DMS 273 (cell line): Measurements from ENCODE around the gene CASKIN2.

Experiments used
- DNase-seq: peaks from one replicate; lab custom pipeline; 2025; ENCODE audit not compliant: unreplicated experiment; lab: John Stamatoyannopoulos, UW

Gene CASKIN2

DNA sequence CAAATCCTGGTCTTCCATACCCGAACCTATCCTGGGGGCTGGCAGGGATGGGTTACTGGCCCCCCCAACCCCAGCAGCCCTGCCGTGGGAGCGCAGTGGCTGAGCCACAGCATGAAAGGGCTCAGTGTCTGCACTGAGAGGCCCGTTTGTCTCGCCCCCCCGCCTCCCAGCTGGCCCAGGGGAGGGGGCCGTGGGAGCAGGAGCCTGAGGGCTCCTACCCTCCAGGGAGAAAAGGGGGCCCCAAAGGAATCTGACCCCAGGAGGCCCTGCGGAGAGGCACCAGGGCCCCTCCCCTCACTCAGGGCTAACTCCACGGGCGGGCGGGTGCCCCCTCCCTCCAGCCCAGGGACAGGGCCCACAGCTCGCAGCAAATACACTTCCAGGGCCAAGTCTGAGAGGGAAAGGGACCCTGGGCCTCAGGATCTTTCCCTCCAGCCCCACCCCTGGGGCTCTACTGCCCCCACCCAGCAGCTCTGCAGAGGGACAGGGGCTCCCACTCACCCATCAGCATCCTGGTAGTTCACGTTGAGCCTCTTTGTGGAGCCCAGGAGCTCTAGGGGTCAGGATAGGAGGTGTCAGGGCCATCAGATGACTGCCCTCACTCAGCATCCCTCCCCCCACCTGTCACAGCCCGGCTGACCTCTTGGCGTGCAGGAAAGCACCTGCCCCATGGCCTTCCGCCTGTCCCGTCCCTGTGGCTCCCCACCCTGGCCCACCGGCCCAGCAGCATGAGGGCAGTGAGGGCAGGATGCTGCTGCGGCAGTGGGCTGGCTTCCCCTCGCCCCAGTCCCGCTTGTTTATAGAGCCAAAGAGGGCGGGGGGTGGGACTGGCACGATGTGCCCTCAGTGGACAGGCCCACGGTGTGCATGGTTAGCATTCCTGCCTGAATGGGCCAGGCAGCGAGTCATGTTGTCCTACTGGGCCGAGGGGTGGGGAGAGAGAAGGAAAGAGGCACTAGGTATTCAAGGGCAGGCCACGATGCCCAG, 7.3 kb downstream of the CASKIN2 start:
- DNase-seq: no peak

DNA sequence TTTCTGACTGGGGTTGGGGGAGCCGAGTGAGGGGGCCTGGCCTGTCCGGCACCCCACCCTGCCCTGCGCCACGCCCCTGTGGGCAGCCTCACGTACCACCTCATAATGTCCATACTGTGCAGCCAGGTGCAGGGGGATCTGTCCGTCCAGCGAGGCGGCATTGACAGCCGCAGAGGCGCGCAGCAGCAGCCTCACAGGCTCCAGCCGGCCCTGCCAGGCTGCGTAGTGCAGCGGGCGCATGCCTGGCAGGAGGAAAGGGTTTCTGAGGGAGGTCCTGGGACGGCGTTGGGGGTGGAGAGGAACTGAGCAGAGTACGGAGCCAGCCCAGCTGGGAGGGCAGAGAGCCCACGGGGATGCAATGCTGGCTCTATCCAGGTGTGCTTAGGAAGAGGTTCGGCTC, 8.4 kb downstream of the CASKIN2 start:
- no peak for DNase-seq

DNA sequence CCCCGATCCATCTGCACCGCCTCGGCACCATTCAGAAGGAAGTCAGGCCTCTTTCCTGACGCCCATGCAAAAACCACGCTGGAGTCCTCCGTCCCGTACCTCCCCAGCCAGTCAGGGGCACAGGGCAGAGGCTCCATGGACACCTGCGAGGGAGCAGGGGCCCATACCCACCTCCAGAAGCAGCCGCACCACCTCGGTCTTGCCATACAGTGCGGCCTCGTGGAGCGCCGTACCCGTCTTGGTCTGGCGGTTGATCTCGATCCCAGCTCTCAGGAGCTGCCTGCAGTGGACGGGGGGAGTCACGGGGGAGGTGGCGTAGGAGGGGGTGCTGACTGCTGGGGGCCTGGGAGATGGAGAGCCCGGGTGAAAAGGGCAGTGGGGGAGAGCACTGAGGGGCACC, 9.2 kb downstream of the CASKIN2 start:
- no peak for DNase-seq

DNA sequence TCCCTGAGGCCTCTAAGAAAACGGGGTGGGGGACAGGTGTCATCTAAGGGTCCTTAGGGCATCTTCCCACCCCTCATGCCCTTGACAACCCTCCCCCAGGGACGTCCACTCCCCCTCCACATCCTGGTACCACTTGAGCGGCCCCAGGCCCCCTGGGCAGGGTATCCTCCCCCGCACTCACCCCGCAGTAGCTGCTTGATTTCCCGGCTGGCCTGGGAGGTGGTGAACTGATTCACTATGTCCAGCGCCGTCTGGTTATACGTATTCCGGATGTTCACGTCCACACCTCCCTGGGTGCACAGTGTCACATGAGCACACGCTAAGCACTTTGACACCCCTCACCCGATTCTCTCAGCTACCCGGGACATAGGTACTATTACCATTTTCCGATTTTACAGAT, 9.7 kb downstream of the CASKIN2 start:
- no peak for DNase-seq

DNA sequence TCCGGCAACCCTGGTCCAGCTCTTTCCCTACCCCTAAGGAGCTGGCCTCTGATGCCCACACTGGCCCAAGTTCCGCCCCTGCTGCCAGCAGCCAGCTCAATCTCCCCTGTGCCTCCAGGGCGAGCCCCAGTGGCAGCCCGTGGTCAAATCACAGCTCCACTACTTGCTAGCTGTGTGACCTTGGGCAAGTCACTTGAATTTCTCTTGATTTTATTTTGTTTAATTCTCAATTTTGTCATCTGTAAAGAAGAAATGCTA, 10.3 kb downstream of the CASKIN2 start:
- no peak for DNase-seq

DNA sequence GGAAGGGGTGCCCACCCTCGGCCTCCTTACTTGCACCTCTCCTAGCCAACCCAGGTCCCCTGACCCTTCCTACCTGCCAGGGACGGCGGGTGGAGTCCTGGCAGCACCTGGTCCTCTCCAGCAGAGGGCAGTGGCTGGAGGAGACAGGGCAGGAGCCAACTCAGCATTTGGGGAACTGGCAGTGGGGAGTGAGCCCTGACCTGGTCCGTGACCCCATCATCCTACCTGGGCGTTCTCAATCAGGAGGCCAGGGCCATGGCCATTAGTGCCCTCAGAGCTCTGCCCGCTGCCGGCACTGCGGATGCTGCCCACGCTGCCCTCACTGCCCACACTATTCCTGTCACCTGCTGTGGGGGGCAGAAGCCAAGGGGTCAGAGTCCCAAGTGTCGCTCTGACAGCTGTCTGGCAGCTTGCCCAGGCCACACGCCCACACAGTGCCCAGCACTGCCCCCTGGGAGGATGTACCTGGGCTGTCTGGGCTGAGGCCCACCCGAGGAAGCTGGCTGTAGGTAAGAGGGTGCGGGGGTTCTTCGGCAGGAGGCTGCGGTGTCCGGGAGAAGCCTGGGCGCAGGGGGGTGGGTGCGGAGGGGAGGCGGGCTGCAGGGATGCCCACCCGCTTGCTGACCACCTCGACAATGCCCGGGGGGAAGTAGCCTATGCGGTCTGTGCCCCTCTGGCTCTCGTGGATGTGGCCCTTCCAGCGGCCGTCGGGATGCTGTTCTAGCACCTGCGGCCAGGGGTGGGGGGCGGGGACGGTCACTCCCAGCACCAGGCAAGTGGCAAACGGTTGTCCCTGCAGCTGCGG, 10.8 kb downstream of the CASKIN2 start:
- DNase-seq: peak; percentile 48

DNA sequence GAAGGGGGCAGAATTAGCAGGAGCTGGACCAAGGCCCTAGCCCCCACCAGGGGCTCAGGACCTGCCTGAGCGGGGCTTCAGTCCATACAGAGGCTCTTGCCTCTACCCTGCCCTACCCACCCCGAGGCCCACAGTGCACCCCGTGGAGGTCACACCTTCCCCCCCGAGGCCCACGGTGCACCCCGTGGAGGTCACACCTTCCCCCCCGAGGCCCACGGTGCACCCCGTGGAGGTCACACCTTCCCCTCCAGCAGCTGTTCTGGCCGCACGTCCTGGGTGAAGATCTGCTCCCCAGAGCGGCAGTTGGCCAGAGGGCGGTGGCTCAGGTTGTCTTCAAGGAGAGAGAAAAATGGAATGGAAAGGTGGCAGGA, 11.4 kb downstream of the CASKIN2 start:
- DNase-seq: no peak

DNA sequence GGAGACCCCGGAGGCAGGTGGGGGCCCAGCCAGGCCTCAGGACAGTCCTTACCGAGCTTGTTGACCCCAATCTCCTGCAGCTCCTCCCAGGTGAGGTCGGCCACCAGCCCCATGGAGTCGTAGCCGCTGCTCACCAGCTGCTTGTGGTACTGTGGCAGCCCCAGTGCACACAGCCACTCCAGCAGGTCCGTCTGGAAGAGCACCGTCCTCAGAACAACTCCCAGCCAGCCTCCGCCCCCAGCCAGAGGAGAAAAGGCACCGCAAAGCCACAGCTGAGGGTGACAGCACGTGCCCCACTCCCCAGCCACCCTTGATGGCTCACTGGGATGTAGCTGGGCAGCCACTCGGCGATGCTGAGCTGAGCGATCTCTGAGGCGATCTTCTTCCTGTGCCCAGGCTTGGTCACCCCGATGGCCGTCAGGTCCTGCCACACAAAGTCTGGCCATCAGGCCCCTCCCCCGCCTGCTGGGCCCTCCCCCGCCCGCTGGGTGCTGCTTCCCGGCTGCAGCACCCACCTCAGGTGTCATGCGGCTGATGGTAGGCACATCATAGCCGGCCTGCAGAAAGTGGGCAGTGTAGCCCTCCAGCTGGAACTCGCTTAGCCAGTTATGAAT, 11.9 kb downstream of the CASKIN2 start:
- DNase-seq: no peak

DNA sequence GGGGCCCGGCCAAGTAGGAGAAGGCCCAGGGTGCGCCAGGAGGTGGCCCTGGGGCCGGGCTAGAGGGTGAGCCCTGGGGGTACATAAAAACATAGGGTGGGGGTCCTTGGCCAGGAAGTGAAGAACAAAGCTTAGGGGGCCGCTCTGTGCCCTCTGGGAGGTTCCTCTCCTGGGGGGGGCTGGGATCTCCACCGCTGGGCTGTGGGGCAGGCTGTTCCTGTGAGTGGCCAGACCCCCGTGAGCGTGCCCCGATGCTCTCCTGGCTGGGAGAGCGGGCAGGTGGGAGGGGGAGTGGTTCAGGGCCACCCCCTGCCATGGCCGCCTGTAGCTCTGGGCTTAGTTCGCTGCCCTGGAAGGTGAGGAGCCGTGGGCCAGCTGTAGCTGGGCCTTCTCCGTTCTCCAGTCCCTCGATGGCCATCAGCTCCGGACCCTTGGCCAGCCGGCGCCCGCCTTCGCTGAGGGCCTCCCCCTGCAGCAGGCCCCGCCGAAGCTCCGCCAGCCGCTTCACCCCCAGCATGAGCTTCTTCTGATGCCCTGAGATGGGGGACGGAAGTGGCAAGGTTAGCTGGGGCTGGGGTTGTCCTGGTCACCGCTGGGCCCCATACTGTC, 12.5 kb downstream of the CASKIN2 start:
- DNase-seq: no peak

DNA sequence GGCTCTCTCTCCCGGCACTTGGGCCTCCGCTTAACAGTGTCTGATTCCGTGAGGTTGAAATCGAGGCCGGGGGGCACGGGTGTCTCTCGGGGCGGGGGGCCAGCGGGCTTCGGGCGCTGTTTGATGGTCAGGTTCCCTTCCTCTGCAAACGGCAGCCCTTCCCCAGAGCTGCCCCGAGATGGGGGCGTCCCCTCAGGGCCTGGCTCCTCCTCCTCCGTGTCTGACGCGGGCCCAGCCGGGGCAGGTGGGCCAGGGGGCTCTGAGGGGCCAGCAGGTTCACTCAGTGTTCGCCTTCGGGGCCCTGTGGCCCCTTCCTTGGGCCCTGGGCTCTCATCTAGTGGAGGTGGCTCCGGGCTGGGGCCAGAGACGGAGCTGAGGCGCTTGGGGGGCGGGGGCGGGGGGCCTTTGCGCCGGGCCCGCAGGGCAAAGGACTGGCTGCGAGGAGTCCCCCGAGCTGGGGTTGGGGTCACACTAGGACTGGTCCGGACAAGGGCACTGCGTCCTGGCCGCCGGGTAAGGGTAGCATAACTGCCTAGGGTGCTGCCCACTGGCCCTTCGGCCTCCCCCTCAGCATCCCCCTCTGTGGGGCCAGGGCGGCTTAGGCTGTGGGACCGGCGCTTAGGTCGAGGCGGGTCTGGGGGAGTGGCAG, 13.1 kb downstream of the CASKIN2 start:
- no peak for DNase-seq

DNA sequence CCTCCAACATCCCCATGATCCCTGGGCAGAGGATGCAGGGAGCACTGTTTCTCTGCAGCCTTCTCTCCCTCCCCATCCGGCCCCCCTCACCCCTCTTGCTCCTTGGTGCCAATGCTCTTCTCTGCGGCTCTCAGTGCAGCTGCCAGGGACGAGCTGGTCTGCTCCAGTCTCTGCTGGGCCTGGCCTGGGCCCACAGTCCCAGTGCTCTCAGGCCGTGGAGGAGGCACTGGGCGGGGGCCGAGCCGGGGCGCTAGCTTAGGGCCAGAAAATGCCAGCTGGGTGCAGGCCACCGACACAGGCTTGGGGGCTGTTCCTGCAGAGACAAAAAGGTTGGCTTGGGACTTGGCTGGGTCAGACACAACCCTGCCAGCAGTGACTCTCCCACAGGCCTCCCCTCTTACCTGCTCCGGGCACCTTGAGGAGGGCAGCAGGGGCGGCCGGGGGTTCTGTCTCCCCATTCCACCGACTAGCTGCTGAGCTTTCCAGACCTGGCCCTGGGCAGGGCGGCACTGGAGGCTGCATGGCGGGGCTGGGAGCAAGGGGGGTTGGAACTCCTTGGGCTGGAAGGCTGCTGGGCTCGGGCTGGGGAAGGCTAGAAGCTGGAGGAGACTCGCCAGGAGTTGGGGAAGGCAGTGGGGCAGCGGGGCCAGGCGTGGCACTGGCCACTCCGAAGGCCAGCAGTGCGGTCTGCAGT, 13.8 kb downstream of the CASKIN2 start:
- DNase-seq: no peak

DNA sequence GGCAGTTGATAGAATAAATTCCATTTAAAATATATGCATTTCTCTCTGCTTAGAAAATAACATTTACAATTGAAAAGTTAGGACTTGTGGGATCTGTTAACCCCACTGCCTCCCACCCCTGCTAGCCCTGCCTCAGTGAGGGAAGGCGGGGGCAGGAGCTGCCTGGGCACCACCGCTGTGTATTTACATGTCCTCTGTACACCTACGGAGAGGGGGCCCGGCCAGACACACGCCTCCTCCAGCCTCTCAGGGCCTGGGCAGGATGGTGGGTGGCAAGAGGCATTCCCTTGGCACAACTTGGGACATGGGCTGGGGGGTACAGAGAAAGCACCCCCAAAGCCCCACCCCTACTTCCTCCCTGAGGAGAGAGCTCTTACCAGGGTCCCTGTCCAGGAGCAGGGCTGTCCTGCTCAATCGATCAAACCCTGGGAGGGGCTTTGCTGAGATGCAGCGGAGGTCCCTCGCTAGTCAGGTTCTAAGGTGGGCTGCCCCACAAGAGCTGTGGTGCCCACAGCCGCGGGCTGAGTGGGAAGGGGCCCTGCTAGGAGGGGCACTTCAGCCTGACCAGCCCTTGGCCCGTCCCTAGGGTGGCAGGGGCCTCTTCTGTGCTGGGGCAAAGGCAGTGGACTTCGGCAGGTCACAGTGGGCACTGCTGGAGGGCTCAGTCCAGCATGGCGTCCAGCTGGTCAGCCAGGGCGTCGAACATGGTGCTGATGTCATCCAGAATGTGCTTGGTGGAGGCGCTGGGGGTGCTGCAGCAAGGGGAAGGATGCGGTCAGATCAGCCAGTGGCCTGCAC, 14.7 kb downstream of the CASKIN2 start:
- no peak for DNase-seq

DNA sequence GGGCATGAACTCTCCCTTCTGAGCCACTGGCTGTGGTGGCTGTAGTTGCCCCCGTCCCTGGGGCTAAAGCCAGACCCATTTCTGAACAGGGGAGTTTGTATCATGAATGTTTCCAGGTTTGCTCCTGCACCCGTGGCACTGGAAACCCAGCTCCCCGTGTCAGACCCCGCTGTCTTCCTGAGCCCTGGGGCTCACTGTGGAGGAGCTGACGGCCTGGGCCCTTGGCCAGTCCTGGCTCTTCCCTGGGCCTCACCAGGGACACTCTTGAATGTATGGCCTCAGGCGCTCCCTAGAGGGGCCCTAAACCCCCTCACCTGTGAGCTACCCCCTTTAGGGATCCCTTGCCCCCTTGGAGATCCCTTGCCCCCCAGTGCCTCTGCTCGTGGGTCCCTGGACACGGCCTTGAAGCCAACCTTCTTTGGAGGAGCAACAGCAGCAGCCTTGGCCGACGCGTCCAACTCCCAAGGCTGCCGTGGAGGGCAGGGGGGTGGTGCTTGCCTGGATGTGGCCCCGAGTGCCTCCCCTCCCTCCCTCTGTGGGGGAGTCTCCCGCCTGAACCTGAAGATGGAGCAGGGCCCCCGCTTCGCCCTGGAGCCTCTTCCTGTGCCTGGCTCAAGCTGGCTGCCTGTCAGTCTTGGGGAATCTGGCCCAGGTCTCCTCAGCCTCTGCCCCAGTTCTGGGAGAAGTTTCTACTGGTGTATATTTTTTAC, 15.9 kb downstream of the CASKIN2 start:
- no peak for DNase-seq

DNA sequence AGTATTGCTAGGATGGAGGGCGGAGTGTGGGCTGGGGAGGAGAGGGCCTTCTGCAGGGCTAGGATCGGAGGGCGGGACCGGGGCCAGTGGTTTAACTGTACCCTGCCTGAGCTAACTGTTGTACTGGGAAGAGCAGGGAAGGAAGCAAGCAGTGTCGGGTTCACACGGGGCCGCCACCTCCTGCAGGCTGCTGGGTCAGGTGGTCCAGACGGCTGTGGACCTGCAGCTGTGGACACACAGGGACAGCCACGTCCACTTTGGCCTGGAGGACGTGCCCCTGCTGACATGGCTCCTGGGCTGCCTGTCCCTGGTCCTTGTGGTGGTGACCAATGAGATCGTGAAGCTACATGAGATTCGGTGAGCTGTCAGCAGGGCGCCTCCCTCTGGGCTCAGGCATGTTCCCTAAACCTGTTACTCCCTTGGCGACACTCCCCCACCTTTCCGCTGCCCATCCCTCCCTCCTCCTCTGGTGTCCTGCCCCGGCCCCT, 16.6 kb downstream of the CASKIN2 start:
- no peak for DNase-seq

DNA sequence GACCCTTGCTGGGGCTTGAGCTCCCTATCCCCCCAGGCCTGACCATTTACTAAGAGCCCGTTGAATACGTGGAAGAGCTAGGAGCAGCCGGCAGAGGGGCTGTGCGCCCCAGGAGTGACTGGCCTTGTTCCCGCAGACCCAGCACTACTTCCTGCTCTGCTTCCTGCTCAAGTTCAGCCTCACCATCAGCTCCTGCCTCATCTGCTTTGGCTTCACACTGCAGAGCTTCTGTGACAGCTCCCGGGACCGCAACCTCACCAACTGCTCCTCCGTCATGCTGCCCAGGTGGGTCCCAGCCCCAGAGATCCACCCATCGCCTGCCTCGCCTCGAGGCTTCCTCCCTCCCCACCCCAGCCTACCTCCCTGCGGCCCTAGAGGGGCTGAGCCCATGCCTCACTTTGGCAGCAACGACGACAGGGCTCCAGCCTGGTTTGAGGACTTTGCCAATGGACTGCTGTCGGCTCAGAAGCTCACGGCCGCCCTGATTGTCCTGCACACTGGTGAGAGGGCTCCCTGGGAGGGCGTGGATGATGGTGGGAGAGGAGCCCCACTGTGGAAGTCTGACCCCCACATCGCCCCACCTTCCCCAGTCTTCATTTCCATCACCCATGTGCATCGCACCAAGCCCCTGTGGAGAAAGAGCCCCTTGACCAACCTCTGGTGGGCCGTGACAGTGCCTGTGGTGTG, 17.2 kb downstream of the CASKIN2 start:
- no peak for DNase-seq

DNA sequence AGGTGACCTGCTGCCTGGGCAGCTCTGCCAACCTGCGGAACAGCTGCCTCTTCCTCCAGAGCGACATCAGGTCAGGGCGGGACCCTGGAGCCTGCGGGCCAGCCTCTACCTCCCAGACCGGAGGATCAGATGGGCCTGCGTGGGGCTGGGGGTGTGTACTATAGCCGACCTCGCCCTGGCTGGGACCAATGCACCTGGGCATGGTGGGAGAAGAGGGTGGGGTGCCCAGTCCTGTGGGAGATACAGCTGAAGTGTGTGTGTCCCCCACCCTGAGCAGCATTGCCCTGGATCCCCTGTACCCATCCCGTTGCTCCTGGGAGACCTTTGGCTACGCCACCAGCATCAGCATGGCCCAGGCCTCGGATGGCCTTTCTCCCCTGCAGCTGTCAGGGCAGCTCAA, 19.3 kb downstream of the CASKIN2 start:
- DNase-seq: no peak

DNA sequence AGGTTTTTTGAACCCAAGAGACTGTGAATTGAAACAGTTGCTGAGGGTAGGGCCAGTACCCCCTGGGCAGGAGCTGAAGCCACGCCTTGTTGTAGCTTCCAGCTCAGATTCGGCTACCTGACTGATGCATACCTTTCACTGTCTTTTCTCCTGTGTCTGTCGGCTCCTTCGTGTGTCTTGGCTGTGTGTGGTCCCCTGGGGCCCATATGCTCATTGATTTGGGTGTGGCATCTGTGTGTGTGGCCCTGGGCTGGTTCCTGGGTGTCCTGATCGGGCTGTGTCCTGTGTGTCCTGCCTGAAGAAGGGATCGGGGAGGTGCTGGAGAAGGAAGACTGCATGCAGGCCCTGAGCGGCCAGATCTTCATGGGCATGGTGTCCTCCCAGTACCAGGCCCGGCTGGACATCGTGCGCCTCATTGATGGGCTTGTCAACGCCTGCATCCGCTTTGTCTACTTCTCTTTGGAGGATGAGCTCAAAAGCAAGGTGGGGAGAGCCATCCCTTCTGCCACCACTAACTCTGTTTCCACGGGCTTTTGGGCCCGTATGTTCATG, 20.9 kb downstream of the CASKIN2 start:
- DNase-seq: no peak
